Stimulated activated CD4-positive, alpha-beta T cell treated with anti-CD3 and anti-CD28 coated beads, Interleukin-4, amount 100 ng/mL, for 48 hours (primary cell): ENCODE data around the gene TPSAB1.
A peak's percentile ranks its signal among the peaks of the same experiment; 100 is the strongest.
"Not testable (repeated sequence)": the region's sequence is repeated elsewhere in the genome, so short reads cannot be mapped to it uniquely, and the experiment has no call there.

Experiments used
- DNase-seq, 2 donors: peaks; one replicate each; pipeline ENCODE4 v3.0.0-alpha.2; 2020; ENCODE audit warnings: low read depth in 2 of 2

The TPSAB1 gene

GRCh38 chr16:1240436-1240835 lies at the start of gene TPSAB1:
Gene TPSAB1, plus strand, starts transcription at chr16:1240705. Its CDS starts 234 bp downstream, at chr16:1240939.
- not testable (repeated sequence) for DNase-seq

GRCh38 chr16:1190789-1191188 lies 49.7 kb upstream of the TPSAB1 start:
- not testable (repeated sequence) for DNase-seq

DNA sequence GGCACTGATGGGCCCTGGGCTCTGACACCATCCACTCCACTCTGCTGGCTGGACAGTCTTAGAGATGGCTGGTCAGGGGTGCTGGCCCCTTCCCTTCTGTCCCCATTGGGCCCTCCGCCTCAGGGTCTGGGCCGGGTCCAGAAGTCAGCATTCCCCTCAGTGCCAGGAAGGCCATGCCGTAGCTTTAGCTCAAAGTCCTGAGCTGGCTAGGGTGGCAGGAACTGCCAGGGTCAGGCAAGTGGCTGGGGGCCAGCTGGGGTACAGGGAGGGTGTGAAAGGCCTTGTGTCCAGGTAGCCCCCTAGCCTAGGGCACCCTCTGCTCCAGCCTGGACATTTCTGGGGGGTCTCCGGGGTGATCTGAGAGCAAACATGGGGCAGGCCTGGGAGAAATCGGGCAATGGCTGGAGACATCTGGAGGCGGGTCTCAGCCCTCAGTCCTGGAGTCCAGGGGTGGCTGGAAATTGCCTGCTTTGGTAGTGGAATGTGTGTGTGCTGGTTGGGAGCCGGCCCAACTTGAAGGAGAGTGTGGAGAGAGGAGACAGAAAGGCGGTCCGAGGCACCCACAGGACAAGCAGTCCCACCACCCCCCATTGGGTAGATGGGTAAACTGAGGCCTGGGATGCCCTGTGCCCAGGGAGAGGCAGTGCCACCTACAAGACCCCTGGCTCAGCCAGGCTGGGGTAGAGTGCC lies 48.0 kb upstream of the TPSAB1 start:
- no peak for DNase-seq

DNA sequence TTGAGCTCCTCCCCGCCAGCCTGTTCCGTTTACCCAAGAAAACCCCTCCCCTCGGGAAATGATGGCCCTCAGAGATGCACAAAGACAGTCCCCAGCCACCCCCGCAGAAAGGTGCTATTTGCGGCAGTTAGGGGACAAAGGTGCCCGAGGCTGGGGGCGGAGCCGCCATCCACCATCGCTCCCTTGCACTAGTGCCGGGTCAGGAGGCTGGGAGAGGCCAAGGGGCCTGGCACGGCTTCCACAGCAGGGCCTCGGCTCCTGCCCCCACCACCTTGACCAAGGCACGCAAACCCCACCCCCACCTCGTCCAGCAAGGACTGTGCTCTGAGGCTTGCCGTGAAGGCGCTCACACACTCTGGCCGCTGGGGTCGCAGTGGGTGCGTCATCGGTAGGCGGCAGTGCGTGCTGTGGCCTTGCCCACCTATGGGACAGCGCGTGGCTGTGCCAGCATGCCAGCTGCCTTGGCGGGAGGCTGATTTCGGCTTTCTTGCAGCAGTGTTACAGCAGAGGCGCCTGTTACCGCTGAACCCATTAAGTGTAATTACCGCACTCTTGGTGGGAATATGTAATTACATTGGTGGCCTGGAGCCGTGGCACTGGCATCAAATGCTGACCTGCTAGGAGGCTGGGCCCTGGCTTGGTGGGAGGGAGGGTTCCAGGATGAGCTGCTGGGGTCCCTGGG lies 47.2 kb upstream of the TPSAB1 start:
- DNase-seq, result no peak

GRCh38 chr16:1193825-1194581 lies 46.5 kb upstream of the TPSAB1 start:
- no peak for DNase-seq

DNA sequence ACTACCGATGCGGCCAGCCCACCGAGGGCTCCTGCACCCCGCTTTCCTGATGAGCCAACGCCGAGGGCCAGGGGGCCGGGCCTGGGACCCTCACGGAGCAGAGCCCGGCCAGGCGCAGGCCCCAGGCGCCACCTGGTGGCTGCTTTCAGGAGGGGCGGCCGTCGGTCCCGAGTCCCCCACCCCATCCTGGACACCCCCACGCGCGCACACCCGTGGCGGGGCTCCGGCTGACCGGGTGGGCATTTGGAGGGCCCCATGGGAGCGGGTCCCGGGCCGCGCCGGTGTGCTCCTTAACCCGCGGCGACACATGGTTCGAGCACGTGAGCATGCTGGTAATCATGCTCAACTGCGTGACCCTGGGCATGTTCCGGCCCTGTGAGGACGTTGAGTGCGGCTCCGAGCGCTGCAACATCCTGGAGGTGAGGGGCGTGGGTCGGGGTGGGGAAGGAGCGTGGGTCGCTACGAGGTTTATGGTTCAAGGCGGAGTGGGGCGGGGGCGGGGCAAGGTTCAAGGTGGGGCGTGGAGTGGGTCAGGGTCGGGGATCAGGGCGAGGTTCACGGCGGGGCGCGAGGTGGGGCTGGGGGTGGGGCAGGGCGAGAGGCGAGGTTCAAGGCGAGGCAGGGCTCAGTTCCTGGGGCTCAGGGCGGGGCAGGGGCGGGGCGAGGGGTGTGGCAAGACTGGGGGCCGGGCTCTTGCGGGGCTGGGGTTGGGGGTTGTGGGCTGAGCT lies 45.7 kb upstream of the TPSAB1 start:
- peak in 1 of 2 donors; percentile 9 for DNase-seq

DNA sequence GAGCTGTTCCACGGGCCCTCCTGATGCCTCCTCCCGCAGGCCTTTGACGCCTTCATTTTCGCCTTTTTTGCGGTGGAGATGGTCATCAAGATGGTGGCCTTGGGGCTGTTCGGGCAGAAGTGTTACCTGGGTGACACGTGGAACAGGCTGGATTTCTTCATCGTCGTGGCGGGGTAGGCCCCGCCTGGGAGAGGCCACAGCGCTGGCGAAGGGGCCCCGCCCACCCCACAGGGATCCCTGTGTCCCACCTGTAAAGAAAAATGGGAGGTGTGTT lies 45.2 kb upstream of the TPSAB1 start:
- DNase-seq, result no peak

- DNase-seq, result no peak
Observed at GRCh38 chr16:1196494-1196893, 44.0 kb upstream of the TPSAB1 start.

DNA sequence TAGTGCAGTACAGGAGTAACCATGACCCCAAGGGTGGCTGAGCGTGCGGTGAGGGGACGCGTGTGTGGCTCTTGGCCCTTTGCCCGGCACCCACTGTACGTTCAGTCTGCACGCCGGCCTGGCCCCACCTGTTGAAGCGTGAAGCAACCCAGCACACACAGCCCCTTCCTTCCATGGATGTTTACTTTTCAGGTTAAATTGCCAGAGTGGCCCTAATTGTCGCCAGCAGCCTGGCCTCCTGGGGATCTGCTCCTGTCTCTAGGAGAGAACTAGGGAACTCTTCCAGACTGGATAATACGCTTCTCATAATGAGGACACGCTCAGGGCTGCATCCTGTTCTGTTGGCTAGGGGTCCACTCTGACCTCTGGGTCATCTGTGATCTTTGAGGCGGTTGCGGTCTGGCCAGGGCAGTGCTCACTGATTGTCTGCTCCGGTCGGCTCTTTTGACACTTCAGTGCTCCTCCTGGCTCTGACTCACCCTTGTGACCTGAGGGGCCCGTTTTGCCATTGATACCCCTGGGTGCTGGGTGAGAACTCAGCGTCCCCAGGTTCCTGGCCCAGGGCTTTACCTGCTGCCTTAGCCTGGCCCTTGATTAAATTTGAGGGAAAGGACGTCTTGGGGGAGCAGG lies 43.2 kb upstream of the TPSAB1 start:
- DNase-seq, result no peak

GRCh38 chr16:1198194-1198593 lies 42.3 kb upstream of the TPSAB1 start:
- DNase-seq, result no peak

- not testable (repeated sequence) for DNase-seq
Observed at GRCh38 chr16:1198671-1199346, 41.7 kb upstream of the TPSAB1 start.

GRCh38 chr16:1199347-1200013 lies 41.0 kb upstream of the TPSAB1 start:
- DNase-seq, result no peak

GRCh38 chr16:1200014-1200627 lies 40.4 kb upstream of the TPSAB1 start:
- DNase-seq, result no peak

GRCh38 chr16:1201444-1201843 lies 39.1 kb upstream of the TPSAB1 start:
- no peak for DNase-seq

DNA sequence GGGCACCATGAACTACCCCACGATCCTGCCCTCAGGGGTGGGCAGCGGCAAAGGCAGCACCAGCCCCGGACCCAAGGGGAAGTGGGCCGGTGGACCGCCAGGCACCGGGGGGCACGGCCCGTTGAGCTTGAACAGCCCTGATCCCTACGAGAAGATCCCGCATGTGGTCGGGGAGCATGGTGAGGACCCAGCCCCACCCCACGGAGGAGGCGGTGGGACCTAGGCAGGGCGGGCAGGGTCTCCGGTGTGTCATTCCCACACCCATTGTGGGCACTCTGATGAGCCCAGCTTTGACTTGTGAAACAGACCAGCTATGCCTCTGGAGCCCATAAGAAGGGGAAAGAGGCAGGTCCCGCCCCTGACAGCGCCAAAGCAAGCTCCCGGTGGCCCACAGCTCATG lies 38.2 kb upstream of the TPSAB1 start:
- no peak for DNase-seq

GRCh38 chr16:1204933-1205332 lies 35.6 kb upstream of the TPSAB1 start:
- DNase-seq, result no peak

- no peak for DNase-seq
Observed at GRCh38 chr16:1206326-1206725, 34.2 kb upstream of the TPSAB1 start.

- DNase-seq, result no peak
Observed at GRCh38 chr16:1206786-1207185, 33.7 kb upstream of the TPSAB1 start.

GRCh38 chr16:1208239-1208830 lies 32.2 kb upstream of the TPSAB1 start:
- no peak for DNase-seq

- no peak for DNase-seq
Observed at GRCh38 chr16:1209081-1209480, 31.4 kb upstream of the TPSAB1 start.
